HCT116 (cell line): ENCODE measurements around the gene DNAJC25. TPM values are rescaled to one million over a fixed set of nuclear protein-coding genes. Genes with fewer than 3 reads are reported as not detected.
"Not testable (repeated sequence)": the region's sequence is repeated elsewhere in the genome, so short reads cannot be mapped to it uniquely, and the experiment has no call there.

Experiments
- ATAC-seq: fragments of 200-7000 bp; cut with Tn5 transposase; 2 replicates; pipeline ENCODE4 v1.9.1; 2020; ENCODE audit warnings: mild to moderate bottlenecking, moderate library complexity
- BruUV-seq: library from RNA; stranded (reverse); fragments of 400-500 nt; replicated peaks from 2 replicates; lab custom pipeline; 2021; lab: Mats Ljungman, UMichigan
- CTCF ChIA-PET: fragments of 300-600 bp; sonication (Branson Sonifier 250); formaldehyde crosslinking; loops from one replicate; lab custom pipeline; 2021; ENCODE audit warnings: antibody characterized with exemption; lab: Charles Lee
- POLR2A ChIA-PET: fragments of 300-600, 350-600 bp; sonication (Branson Sonifier 250); formaldehyde crosslinking; loops from one replicate; lab custom pipeline; 2021; ENCODE audit warnings: antibody characterized with exemption; lab: Charles Lee
- RAD21 ChIA-PET, 2 experiments: fragments of 300-600 bp; sonication (Branson Sonifier 250); formaldehyde crosslinking; loops; one replicate each; lab custom pipeline; 2023; ENCODE audit warnings: low total read pairs in 2 of 2; ENCODE audit not compliant: uncharacterized antibody in 2 of 2, unreplicated experiment in 2 of 2, low non-redundant PET in 1 of 2; lab: Charles Lee
- DNase-seq: peaks from one replicate; pipeline ENCODE4 v3.0.0-alpha.2; 2010; ENCODE audit warnings: low read depth, low spot score
- H2AFZ ChIP-seq: fragments of 200-600 bp; shearing (Covaris generic), sonication (generic); 2 replicates; pipeline ENCODE4 v1.6.1; 2017; ENCODE audit warnings: low read depth, mixed run types, mixed read lengths, antibody characterized with exemption, low read length; ENCODE audit not compliant: poor library complexity, severe bottlenecking
- H3K27ac ChIP-seq: 2 replicates; pipeline ENCODE4 v1.5.1; 2012; ENCODE audit warnings: low read depth, low read length
- H3K27me3 ChIP-seq: fragments of 200-600 bp; sonication (generic); 2 replicates; pipeline ENCODE4 v1.6.1; 2016; ENCODE audit warnings: mixed run types, low read length, mixed read lengths; ENCODE audit not compliant: insufficient read depth
- H3K36me3 ChIP-seq, 2 experiments: fragments of 200-500 bp in 1 of 2; fragments of 200-600 bp in 1 of 2; sonication (Bioruptor generic) in 1 of 2; sonication (generic) in 1 of 2; 2 replicates each; pipeline versions ENCODE4 v1.5.1 to v1.6.1; 2014 to 2016; ENCODE audit warnings: low read length in 2 of 2, inconsistent platforms in 1 of 2, mixed read lengths in 1 of 2, mixed run types in 1 of 2; ENCODE audit not compliant: insufficient read depth in 2 of 2, control insufficient read depth in 1 of 2
- H3K4me1 ChIP-seq, 2 experiments: fragments of 200-600 bp in 1 of 2; sonication (generic) in 1 of 2; 2 replicates each; pipeline versions ENCODE4 v1.5.1 to v1.6.1; 2012 to 2017; ENCODE audit warnings: low read length in 2 of 2, inconsistent platforms in 1 of 2, mild to moderate bottlenecking in 1 of 2, mixed read lengths in 1 of 2, mixed run types in 1 of 2, moderate library complexity in 1 of 2; ENCODE audit not compliant: insufficient read depth in 2 of 2, control insufficient read depth in 1 of 2
- H3K4me2 ChIP-seq: fragments of 200-600 bp; sonication (generic); 2 replicates; pipeline ENCODE4 v1.6.1; 2017; ENCODE audit warnings: mixed run types, low read length, mixed read lengths
- H3K4me3 ChIP-seq, 2 experiments: fragments of 200-600 bp in 1 of 2; sonication (generic) in 1 of 2; replicated peaks in 1 of 2; 2 replicates each; pipeline ENCODE4 v1.5.1; 2011 to 2016; ENCODE audit warnings: low read length in 2 of 2, control low read depth in 1 of 2, low read depth in 1 of 2, mild to moderate bottlenecking in 1 of 2, mixed read lengths in 1 of 2, mixed run types in 1 of 2
- H3K79me2 ChIP-seq: fragments of 200-600 bp; sonication (generic); 2 replicates; pipeline ENCODE4 v1.6.1; 2017; ENCODE audit warnings: mild to moderate bottlenecking, mixed run types, low read length, moderate library complexity, mixed read lengths; ENCODE audit not compliant: insufficient read depth
- H3K9ac ChIP-seq: fragments of 200-600 bp; sonication (generic); 2 replicates; pipeline ENCODE4 v1.6.1; 2016; ENCODE audit warnings: low read length, mixed read lengths
- H3K9me2 ChIP-seq: fragments of 200-600 bp; sonication (generic), shearing (Covaris generic); 2 replicates; pipeline ENCODE4 v1.6.1; 2017; ENCODE audit warnings: mixed run types, mild to moderate bottlenecking, moderate library complexity; ENCODE audit not compliant: insufficient read depth
- H3K9me3 ChIP-seq, 2 experiments: fragments of 200-500 bp in 1 of 2; fragments of 200-600 bp in 1 of 2; sonication (Bioruptor generic) in 1 of 2; sonication (generic) in 1 of 2; 2 replicates each; pipeline ENCODE4 v1.6.1; 2014 to 2017; ENCODE audit warnings: low read length in 2 of 2, mixed read lengths in 2 of 2, inconsistent platforms in 1 of 2, low read depth in 1 of 2, mild to moderate bottlenecking in 1 of 2, mixed run types in 1 of 2, moderate library complexity in 1 of 2; ENCODE audit not compliant: control insufficient read depth in 1 of 2, insufficient read depth in 1 of 2
- H4K20me1 ChIP-seq: fragments of 200-600 bp; sonication (generic), shearing (Covaris generic); 2 replicates; pipeline ENCODE4 v1.6.1; 2017; ENCODE audit warnings: mixed run types, mild to moderate bottlenecking, moderate library complexity; ENCODE audit not compliant: insufficient read depth
- RAD21 ChIP-seq: IDR thresholded peaks from 2 replicates; pipeline ENCODE4 v1.6.1; 2012; ENCODE audit warnings: low read depth, mild to moderate bottlenecking
- intact Hi-C: fragments of 100-400 bp; cut with micrococcal nuclease; formaldehyde crosslinking; loops from 2 replicates; pipeline ENCODE4 v1.10.0; 2022
- total RNA-seq: library from RNA; stranded (reverse); gene quantifications from one replicate; pipeline ENCODE4 v1.2.1, GENCODE V29; 2021; ENCODE audit not compliant: unreplicated experiment

Gene DNAJC25
- total RNA-seq, 1 experiment from 2014 or later = 7.1 TPM

- H2AFZ ChIP-seq = no peak overlapping the region
- no peaks in the 10 kb centered on the region for H4K20me1 ChIP-seq
- ATAC-seq (no peak), DNase-seq (no peak)
- RAD21 ChIA-PET = no interaction called here
- H3K79me2 ChIP-seq = no peaks in the 10 kb centered on the region
- no TSS peak for BruUV-seq
- H3K4me1 ChIP-seq = no peaks in the 10 kb centered on the region; a peak in 1 of 4 replicates
- CTCF ChIA-PET = interaction anchor here (0.9 kb wide), 1 partner anchor 18 kb away, joined by 4 read pairs; no protein-coding TSS in a partner anchor
- H3K4me3 ChIP-seq = no peak overlapping the region
- no peak overlapping the region for H3K4me2 ChIP-seq
- H3K27me3 ChIP-seq = no peaks in the 10 kb centered on the region
- POLR2A ChIA-PET = no interaction called here
- H3K27ac ChIP-seq = no peak overlapping the region
- no peaks in the 10 kb centered on the region for H3K9me3 ChIP-seq
- intact Hi-C loops = no loop called here
- H3K36me3 ChIP-seq = no peaks in the 10 kb centered on the region
- no peaks in the 10 kb centered on the region for H3K9me2 ChIP-seq
- no peak for TF ChIP-seq RAD21
- H3K9ac ChIP-seq = no peak overlapping the region
Observed at GRCh38 chr9:111615928-111616327, 15.2 kb upstream of the DNAJC25 start.

- CTCF ChIA-PET, H3K4me1 ChIP-seq, RAD21 ChIA-PET, intact Hi-C loops, ATAC-seq, H2AFZ ChIP-seq, DNase-seq, H4K20me1 ChIP-seq, H3K9ac ChIP-seq, H3K27ac ChIP-seq, H3K79me2 ChIP-seq, BruUV-seq, H3K36me3 ChIP-seq, POLR2A ChIA-PET, H3K9me3 ChIP-seq, H3K4me2 ChIP-seq, H3K4me3 ChIP-seq, H3K27me3 ChIP-seq, H3K9me2 ChIP-seq: not testable (repeated sequence)
Observed at GRCh38 chr9:111617349-111617748, 13.8 kb upstream of the DNAJC25 start.
